ENCODE data around the gene RABGAP1L.

Gene RABGAP1L

GRCh38 chr1:174324493-174324892 is 165.2 kb downstream of the RABGAP1L start:
- no peaks in the 10 kb centered on the region for H3K4me1 ChIP-seq (ENCODE audit: low read depth, poor library complexity, severe bottlenecking)
- no peaks in the 10 kb centered on the region for H4K20me1 ChIP-seq (ENCODE audit: insufficient read depth)
- no peak overlapping the region for H3K4me2 ChIP-seq
- no peaks in the 10 kb centered on the region for H3K36me3 ChIP-seq (ENCODE audit: insufficient read depth)
- H3K27ac ChIP-seq = no peak overlapping the region
- no peak overlapping the region for H3K9ac ChIP-seq
- no peak overlapping the region for H2AFZ ChIP-seq (ENCODE audit: low read depth)
- TF ChIP-seq CTCF (conservative IDR thresholded peaks at IDR 0.05; ENCODE audit: low read depth, low read length) = no peak
- no peaks in the 10 kb centered on the region for H3K27me3 ChIP-seq (ENCODE audit: insufficient read depth, low read depth)
- H3K79me2 ChIP-seq (ENCODE audit: insufficient read depth, low read depth) = no peaks in the 10 kb centered on the region
- H3K4me3 ChIP-seq (IDR thresholded peaks at IDR 0.05; ENCODE audit: insufficient read depth, low read depth, low read length) = no peak overlapping the region

DNA sequence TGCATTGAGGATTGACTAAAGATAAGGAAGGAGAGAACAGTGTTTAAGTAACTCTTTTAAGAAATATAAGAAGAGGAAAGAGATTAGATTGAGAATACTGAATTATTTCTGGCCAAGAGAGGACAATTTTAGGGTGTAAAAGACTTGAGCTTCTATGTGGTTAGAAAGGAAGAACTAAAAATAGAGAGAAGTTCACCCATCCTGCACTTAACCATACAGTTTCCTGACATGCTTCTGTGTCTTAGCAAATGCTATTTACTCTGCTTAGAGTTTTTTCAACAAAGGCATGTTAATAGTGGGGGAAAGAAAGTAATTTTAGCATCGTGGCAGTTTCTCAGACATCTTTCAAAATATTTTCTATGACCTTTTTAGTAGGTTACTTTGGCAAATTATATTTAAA is 165.6 kb downstream of the RABGAP1L start:
- H3K9ac ChIP-seq = no peak overlapping the region
- no peak overlapping the region for H2AFZ ChIP-seq (ENCODE audit: low read depth)
- no peak overlapping the region for H3K4me2 ChIP-seq
- H3K27ac ChIP-seq = no peak overlapping the region
- no peak for TF ChIP-seq CTCF (conservative IDR thresholded peaks at IDR 0.05; ENCODE audit: low read depth, low read length)
- no peaks in the 10 kb centered on the region for H3K36me3 ChIP-seq (ENCODE audit: insufficient read depth)
- H3K4me3 ChIP-seq (IDR thresholded peaks at IDR 0.05; ENCODE audit: insufficient read depth, low read depth, low read length) = no peak overlapping the region
- H3K27me3 ChIP-seq (ENCODE audit: insufficient read depth, low read depth) = no peaks in the 10 kb centered on the region
- no peaks in the 10 kb centered on the region for H3K4me1 ChIP-seq (ENCODE audit: low read depth, poor library complexity, severe bottlenecking)
- no peaks in the 10 kb centered on the region for H4K20me1 ChIP-seq (ENCODE audit: insufficient read depth)
- H3K79me2 ChIP-seq (ENCODE audit: insufficient read depth, low read depth) = no peaks in the 10 kb centered on the region

DNA sequence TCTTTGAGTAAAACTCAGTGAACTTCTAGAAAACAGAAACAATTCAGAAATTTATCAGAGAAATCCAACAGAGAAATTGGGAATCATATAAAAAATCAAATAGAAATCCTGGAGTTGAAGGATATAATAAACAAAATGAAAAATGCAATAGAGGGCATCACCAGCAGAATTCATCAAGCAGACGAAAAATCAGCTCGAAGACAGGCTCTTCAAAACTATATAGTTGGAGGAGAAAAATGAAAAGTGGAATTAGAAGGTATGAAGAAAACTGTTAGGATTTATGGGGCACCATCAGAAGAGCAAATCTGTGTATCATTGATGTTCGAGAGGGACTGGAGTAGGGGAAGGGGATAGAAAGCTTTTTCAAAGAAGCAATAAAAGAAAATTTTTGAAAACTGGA is 167.0 kb downstream of the RABGAP1L start:
- Histone ChIP-seq H3K9ac (no peak overlapping the region), H3K4me2 (no peak overlapping the region), H2AFZ (ENCODE audit: low read depth) (no peak overlapping the region), H3K27me3 (ENCODE audit: insufficient read depth, low read depth) (no peaks in the 10 kb centered on the region), H3K4me3 (IDR thresholded peaks at IDR 0.05; ENCODE audit: insufficient read depth, low read depth, low read length) (no peak overlapping the region), H3K27ac (no peak overlapping the region), H4K20me1 (ENCODE audit: insufficient read depth) (no peaks in the 10 kb centered on the region), H3K4me1 (ENCODE audit: low read depth, poor library complexity, severe bottlenecking) (no peaks in the 10 kb centered on the region), H3K36me3 (ENCODE audit: insufficient read depth) (no peaks in the 10 kb centered on the region), H3K79me2 (ENCODE audit: insufficient read depth, low read depth) (no peaks in the 10 kb centered on the region)
- no peak for TF ChIP-seq CTCF (conservative IDR thresholded peaks at IDR 0.05; ENCODE audit: low read depth, low read length)

- H3K27ac ChIP-seq = no peak overlapping the region
- no peaks in the 10 kb centered on the region for H3K79me2 ChIP-seq (ENCODE audit: insufficient read depth, low read depth)
- no peaks in the 10 kb centered on the region for H4K20me1 ChIP-seq (ENCODE audit: insufficient read depth)
- no peak overlapping the region for H2AFZ ChIP-seq (ENCODE audit: low read depth)
- no peak overlapping the region for H3K4me2 ChIP-seq
- H3K27me3 ChIP-seq (ENCODE audit: insufficient read depth, low read depth) = no peaks in the 10 kb centered on the region
- no peak overlapping the region for H3K9ac ChIP-seq
- no peaks in the 10 kb centered on the region for H3K36me3 ChIP-seq (ENCODE audit: insufficient read depth)
- TF ChIP-seq CTCF (conservative IDR thresholded peaks at IDR 0.05; ENCODE audit: low read depth, low read length) = no peak
- H3K4me1 ChIP-seq (ENCODE audit: low read depth, poor library complexity, severe bottlenecking) = peaks cover 32% of the 10 kb centered on the region
- H3K4me3 ChIP-seq (IDR thresholded peaks at IDR 0.05; ENCODE audit: insufficient read depth, low read depth, low read length) = no peak overlapping the region
These were observed 174.1 kb downstream of the RABGAP1L start for GRCh38 chr1:174333437-174333836.
